DND-41 (cell line): ENCODE results near the gene AHSP.

Experiments
- EZH2 ChIP-seq: IDR thresholded peaks from 3 replicates; pipeline ENCODE4 v1.6.1; 2012; ENCODE audit warnings: borderline replicate concordance, low read depth, mild to moderate bottlenecking, moderate library complexity, low read length, inconsistent platforms; ENCODE audit not compliant: severe bottlenecking
- TF ChIP-seq, protein P1 (sequence below): IDR thresholded peaks from 2 replicates; pipeline ENCODE4 v1.5.1; 2012; ENCODE audit warnings: borderline replicate concordance, low read length, moderate library complexity, mild to moderate bottlenecking; ENCODE audit not compliant: poor library complexity, severe bottlenecking; ENCODE audit errors: extremely low read depth

DNA sequence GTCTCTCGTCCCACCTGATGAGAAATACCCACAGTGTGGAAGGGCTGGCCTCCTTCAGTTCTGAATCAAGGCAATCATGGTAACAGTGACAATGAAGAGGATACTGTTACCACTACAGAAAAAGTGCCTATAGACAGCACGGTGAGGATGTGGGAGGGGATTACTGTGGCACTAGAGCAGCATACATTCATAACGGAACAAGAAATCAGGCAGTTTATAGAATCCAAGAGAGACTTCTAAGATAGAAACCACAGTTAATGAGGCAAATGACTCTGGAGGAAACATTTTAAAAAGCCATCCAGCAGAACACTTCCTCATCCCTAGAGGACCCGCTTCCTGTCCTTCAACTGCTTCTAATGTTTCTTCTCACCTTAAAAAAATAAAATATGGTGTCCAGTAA lies 22.2 kb upstream of the AHSP start:
- TF ChIP-seq EZH2: no peak
- TF ChIP-seq, protein P1, sequence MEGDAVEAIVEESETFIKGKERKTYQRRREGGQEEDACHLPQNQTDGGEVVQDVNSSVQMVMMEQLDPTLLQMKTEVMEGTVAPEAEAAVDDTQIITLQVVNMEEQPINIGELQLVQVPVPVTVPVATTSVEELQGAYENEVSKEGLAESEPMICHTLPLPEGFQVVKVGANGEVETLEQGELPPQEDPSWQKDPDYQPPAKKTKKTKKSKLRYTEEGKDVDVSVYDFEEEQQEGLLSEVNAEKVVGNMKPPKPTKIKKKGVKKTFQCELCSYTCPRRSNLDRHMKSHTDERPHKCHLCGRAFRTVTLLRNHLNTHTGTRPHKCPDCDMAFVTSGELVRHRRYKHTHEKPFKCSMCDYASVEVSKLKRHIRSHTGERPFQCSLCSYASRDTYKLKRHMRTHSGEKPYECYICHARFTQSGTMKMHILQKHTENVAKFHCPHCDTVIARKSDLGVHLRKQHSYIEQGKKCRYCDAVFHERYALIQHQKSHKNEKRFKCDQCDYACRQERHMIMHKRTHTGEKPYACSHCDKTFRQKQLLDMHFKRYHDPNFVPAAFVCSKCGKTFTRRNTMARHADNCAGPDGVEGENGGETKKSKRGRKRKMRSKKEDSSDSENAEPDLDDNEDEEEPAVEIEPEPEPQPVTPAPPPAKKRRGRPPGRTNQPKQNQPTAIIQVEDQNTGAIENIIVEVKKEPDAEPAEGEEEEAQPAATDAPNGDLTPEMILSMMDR: no peak
